Transverse colon (tissue), 4 donors: ENCODE data around the gene NLGN1.

Experiments used
- POLR2A ChIP-seq: fragments of 450-650 bp; IDR thresholded peaks from one replicate; pipeline ENCODE4 v1.6.1; 2016; ENCODE audit warnings: antibody characterized with exemption, mild to moderate bottlenecking, moderate library complexity
- POLR2AphosphoS5 ChIP-seq, 3 donors: sonication (generic); formaldehyde crosslinking; IDR thresholded peaks; one replicate each; pipeline ENCODE4 v1.6.1; 2016; ENCODE audit warnings: antibody characterized with exemption in 3 of 3
- TF ChIP-seq, protein P1 (sequence below), 5 experiments: fragments of 200-600 bp in 3 of 5; fragments of 450-650 bp in 2 of 5; sonication (generic) in 3 of 5; IDR thresholded peaks; 1 replicate in 2 of 5; 2 replicates in 3 of 5; pipeline ENCODE4 v1.5.1; 2016 to 2017; ENCODE audit warnings: antibody characterized with exemption in 5 of 5, inconsistent platforms in 3 of 5, mild to moderate bottlenecking in 2 of 5, moderate library complexity in 1 of 5

DNA sequence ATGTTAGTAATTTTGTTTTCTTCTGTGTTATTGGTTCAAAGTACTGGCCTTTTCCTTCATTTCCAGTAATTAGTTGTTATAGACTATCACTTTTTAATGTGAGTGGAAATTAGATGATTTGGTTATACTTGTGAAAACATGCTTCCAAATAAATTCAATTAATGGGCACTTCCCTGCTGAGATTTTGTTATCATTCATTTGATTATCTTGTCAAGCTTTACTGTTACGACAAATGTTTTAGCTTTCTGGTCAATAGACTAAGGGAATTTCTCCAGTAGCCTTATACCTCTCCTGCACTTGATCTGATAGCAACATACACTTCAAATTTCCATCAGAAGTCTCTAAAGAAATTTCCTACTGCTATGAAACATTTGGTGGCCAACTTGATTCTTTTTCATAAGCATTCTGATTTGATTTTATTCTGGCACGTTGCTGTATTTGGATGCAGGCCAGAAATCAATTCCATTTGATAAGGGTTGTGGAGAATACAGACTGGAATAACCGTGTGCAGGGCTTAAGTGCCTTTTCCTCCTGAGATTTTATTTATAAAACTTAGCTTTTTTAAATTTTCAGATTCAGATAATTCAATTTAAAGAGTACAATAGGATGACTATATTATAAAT, 887.8 kb downstream of the NLGN1 start:
- TF ChIP-seq POLR2AphosphoS5 (IDR thresholded peaks at IDR 0.05): no peak
- TF ChIP-seq, protein P1, sequence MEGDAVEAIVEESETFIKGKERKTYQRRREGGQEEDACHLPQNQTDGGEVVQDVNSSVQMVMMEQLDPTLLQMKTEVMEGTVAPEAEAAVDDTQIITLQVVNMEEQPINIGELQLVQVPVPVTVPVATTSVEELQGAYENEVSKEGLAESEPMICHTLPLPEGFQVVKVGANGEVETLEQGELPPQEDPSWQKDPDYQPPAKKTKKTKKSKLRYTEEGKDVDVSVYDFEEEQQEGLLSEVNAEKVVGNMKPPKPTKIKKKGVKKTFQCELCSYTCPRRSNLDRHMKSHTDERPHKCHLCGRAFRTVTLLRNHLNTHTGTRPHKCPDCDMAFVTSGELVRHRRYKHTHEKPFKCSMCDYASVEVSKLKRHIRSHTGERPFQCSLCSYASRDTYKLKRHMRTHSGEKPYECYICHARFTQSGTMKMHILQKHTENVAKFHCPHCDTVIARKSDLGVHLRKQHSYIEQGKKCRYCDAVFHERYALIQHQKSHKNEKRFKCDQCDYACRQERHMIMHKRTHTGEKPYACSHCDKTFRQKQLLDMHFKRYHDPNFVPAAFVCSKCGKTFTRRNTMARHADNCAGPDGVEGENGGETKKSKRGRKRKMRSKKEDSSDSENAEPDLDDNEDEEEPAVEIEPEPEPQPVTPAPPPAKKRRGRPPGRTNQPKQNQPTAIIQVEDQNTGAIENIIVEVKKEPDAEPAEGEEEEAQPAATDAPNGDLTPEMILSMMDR (IDR thresholded peaks at IDR 0.05): no peak
- no peak for TF ChIP-seq POLR2A
